Measurements from ENCODE around the gene KRTAP10-2.

- no peak for TF ChIP-seq CTCF (IDR thresholded peaks at IDR 0.05; ENCODE audit: insufficient read depth, low read length, poor library complexity, severe bottlenecking)
- TF ChIP-seq EZH2phosphoT487 (conservative IDR thresholded peaks at IDR 0.05; ENCODE audit: low read length), result no peak
Observed at GRCh38 chr21:44518686-44519085, 32.6 kb downstream of the KRTAP10-2 start.
